NCI-H187 treated with DMSO at 0.1 percent for 48 hours (cell line): ENCODE data around the gene ERGIC1.

ENCODE experiments used
- DNase-seq: peaks from one replicate; lab custom pipeline; 2025; lab: John Stamatoyannopoulos, UW

The ERGIC1 gene

GRCh38 chr5:172901788-172902496 is 67.9 kb downstream of the ERGIC1 start:
- DNase-seq: no peak

GRCh38 chr5:172902497-172903472 is 68.7 kb downstream of the ERGIC1 start:
- DNase-seq: no peak

DNA sequence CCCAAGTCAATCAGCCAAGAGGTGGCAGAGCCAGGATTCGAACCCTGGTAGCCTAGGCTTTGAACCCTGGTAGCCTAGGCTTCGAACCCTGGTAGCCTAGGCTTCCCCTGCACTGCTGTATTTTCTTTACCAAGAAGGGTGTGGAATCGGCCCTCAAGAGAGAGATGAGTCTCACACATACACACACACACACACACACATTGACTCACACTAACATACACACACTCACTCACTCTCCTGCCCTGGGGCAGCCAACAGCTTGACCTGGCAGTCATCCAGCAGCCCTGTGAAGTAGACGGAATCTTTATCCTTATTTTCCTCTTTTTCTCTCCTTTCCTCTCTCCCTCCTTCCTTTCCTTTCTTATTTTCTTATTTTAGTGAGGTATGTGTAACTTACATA is 69.7 kb downstream of the ERGIC1 start:
- DNase-seq: no peak

DNA sequence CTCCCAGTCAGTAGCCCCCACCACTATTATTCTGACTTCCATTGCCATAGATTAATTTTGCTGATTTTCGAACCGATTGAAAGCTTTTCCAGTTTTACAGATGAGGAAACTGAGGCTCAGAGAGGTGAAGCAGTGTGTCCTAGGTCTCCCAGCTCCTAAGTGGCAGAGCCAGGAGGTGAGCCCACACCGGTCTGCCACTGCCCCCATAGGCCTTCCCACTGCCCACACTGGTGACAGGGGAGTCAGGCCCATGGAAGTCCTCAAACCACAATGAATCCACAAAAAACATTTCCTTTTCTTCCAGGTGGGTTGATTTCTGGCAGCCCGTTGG is 70.2 kb downstream of the ERGIC1 start:
- no peak for DNase-seq

- DNase-seq: no peak
These were observed 70.7 kb downstream of the ERGIC1 start for GRCh38 chr5:172904643-172905345.

- DNase-seq: no peak
These were observed 71.5 kb downstream of the ERGIC1 start for GRCh38 chr5:172905346-172906140.

- no peak for DNase-seq
These were observed 72.4 kb downstream of the ERGIC1 start for GRCh38 chr5:172906436-172906835.

GRCh38 chr5:172906888-172907287 is 72.8 kb downstream of the ERGIC1 start:
- DNase-seq: no peak

DNA sequence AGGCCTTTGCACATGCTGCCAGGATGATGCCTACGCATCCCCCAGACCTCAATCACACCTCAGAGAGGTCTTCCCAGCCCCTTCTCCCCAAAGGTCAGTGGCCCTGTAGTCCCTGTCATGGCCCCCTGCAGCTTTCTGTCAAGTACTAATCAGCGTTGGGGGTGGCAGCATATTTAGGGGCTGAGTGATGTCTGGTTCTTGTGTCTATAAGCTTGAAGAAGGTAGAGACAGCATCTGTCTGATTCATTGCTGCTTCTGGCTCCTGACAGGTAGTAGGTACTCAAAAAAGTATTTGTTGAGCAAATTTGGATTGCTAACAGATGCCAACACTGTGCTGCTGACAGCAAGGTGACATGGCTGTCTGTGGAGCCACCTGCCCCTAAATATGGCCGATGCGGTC is 73.6 kb downstream of the ERGIC1 start:
- DNase-seq: no peak

DNA sequence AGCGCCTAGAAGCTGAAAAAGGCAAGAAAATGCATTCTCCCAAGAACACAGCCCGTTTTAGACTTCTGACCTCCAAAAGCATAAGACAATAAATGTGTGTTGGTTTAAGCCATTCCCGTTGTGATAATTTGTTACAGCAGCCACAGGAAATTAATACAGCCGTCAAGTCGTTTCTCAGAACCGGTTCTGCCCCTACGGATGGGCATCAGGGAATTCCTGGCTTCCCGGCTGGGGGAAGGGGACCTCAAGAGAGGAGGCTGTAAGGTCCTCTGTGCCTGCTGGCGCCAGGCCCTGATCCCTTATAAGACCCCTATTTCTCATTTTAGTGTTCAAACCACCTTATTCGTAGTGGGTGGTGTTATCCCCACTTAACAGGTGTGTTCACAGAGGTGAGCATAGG is 74.6 kb downstream of the ERGIC1 start:
- DNase-seq: no peak

- no peak for DNase-seq
These were observed 76.0 kb downstream of the ERGIC1 start for GRCh38 chr5:172909931-172910502.

GRCh38 chr5:172910828-172911627 is 77.0 kb downstream of the ERGIC1 start:
- DNase-seq: no peak

GRCh38 chr5:172911628-172911880 is 77.5 kb downstream of the ERGIC1 start:
- no peak for DNase-seq

- DNase-seq: no peak
These were observed 77.9 kb downstream of the ERGIC1 start for GRCh38 chr5:172911976-172912375.

DNA sequence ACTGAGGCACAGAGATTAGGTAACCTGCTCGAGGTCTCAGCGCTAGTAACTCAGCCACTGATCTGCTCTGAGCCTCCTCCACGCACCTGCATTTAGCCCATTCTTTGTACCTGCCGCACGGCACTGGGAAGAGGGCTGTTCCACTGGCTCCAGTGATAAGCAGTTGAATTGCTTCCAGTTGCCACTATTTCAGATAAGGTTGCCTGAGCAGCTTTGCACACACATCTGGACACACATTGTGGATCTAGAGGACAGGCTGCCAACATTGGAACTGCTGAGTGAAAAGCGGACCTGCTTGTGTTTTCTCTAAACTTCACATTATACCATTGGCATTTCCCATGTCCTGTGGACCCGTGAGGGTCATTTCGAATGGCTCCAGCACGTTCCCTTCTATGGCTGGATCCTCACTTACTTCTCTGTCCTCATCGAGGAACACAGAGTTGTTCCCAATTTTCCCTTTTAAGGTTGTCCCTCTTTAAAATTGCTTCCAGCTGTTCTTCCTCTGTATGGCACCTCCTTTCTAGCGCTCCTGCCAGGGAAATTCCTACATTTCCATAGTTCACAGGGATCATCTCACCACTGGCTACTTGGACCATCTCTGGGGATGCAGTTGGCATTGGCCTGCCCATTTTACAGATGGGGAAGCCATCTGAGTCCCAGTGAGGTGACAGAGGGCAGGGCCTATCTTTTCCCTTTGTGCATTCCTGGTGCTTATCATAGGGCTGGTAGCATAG is 79.2 kb downstream of the ERGIC1 start:
- DNase-seq: no peak

DNA sequence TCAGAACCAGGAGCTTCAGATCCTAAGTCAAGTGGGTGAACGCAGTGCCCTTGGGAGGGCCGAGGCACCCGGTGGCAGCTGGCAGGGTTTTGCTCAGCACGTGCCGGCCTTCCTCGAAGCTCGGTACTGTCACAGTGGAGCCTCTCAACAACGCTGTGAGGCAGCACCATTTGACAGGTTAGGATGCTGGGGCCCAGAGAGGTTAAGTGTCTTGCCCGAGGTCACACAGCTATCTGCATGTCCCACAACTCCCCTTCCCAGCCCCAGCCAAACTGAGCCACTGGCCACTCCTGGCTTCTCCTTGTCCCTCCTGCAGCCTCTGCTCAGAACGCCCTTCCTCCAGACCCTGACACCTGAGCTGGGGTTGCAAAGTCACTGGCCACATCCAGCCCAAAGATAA is 81.5 kb downstream of the ERGIC1 start:
- no peak for DNase-seq

DNA sequence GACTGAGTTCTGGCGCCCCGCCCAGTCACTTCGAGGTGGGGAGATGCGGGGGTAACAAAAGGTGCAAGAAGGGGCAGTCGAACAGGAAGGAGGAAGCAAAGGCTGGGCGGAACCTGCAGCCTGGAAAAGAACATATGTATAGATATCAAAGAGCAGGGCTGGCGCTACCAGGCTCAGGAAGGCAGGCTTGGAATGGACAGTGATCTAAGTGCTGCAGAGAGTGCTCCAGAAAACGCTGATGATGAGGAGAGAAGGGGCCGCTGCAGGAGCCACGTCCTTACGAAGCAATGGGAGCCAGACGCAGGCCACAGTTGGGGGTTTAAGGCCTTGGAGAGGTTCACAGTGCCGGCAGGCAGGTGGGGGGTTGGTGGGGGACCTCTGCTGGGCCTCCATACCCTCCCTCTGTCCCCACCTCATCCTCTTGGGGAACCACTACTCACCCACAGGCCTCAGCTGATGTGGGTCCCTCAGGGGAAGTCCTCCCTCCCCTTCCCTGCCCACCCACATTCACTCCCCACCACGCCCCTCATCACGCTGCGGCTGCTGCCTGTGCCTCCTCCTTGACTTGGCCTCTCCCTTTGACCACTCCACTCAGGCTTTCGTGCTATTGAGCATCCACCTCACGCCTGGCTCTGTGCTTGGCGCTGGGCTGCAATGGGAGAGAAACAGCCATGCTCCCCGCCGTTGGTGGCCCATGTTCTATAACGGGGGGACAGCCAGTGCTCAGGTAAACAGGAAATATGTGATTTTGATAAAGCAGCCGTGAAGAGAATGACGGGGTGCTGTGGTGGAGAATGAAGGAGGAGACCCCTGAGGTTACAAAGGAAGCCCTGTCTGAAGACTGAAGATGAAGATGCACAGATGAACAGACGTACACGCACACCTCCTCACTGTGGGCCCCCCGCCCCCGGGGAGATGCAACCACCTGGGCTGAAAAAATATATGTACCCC is 84.6 kb downstream of the ERGIC1 start:
- no peak for DNase-seq

DNA sequence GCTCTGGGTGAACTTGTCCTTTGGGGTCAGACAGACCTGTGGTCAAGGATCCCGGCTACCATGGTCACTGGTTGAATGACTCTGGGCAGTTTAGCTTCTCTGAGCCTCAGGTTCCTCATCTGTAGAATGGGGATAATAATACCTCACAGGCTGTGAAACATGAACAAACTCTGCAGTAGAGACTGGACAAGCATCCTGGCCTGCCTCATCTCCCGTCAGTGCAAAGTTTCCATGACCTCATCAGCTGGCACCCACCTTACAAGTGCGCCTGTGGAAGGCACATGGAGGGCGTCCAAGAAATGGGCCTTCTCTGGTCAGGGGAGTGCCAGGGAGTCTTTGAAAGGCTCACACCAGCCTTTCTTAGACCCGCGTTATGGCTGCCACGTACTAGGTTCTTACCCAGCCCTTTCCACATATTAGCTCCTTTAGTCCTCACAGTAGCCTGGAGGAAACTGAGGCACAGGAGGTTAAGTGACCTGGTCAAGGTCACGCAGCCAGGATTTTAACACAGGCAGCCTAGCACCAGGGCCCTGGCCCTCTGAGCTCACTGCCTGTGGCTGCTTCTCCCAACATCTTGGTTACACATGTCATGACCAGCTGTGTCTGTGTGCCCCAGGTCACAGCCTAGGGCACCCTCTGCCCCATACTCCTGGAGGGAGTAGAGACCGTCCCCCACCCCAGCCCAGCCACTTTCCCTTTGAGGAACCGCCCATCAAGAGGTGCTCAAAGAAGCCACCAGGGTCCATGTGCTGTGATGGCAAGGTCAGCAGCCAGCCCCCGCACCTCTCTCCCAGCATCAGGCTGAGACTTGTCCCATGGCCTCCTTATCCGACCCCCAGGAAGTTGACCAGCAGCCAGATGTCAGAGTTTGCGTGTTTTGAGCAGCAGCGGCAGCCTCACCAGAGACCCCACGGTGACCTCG is 85.7 kb downstream of the ERGIC1 start:
- DNase-seq: no peak
